Measurements from ENCODE around the gene GNG11.

Gene GNG11

GRCh38 chr7:93894426-93894825 lies 27.1 kb upstream of the GNG11 start (continued):
- TF ChIP-seq ZSCAN18 (tag by site-specific recombination; IDR thresholded peaks at IDR 0.05) (no peak), ZNF132 (tag by site-specific recombination; IDR thresholded peaks at IDR 0.05; ENCODE audit: borderline replicate concordance) (no peak)

GRCh38 chr7:93894966-93895640 lies 26.4 kb upstream of the GNG11 start:
- no peaks in the 10 kb centered on the region for H3K36me3 ChIP-seq (ENCODE audit: control insufficient read depth in 2 of 2, insufficient read depth in 1 of 2, low read length in 2 of 2)
- TF ChIP-seq ZBTB48 (tag by site-specific recombination; IDR thresholded peaks at IDR 0.05) (no peak), MZF1 (tag by site-specific recombination; IDR thresholded peaks at IDR 0.05; ENCODE audit: borderline replicate concordance) (no peak), AEBP2 (tag by site-specific recombination; IDR thresholded peaks at IDR 0.05; ENCODE audit: borderline replicate concordance) (no peak), ZNF692 (tag by site-specific recombination; IDR thresholded peaks at IDR 0.05) (no peak), ZBTB49 (tag by site-specific recombination; IDR thresholded peaks at IDR 0.05; ENCODE audit: low read depth) (no peak), ZNF133 (tag by site-specific recombination; IDR thresholded peaks at IDR 0.05) (no peak), ZFP69B (tag by site-specific recombination; IDR thresholded peaks at IDR 0.05) (no peak), ZBTB21 (tag by site-specific recombination; IDR thresholded peaks at IDR 0.05) (no peak), ZNF549 (tag by site-specific recombination; IDR thresholded peaks at IDR 0.05) (no peak), ZNF423 (tag by site-specific recombination; IDR thresholded peaks at IDR 0.05) (no peak), ZNF341 (tag by site-specific recombination; IDR thresholded peaks at IDR 0.05; ENCODE audit: low read depth) (no peak), ZNF157 (tag by site-specific recombination; IDR thresholded peaks at IDR 0.05) (no peak), ZNF670 (tag by site-specific recombination; IDR thresholded peaks at IDR 0.05; ENCODE audit: low read depth) (no peak), ZNF10 (tag by site-specific recombination; IDR thresholded peaks at IDR 0.05) (no peak), OSR2 (tag by site-specific recombination; IDR thresholded peaks at IDR 0.05) (no peak), ZBTB6 (tag by site-specific recombination; IDR thresholded peaks at IDR 0.05) (no peak)
- H3K4me1 ChIP-seq (ENCODE audit: control insufficient read depth, insufficient read depth, low read length) = no peaks in the 10 kb centered on the region
- H3K27ac ChIP-seq (ENCODE audit: extremely low read depth, low read depth, low read length) = no peak overlapping the region
- H3K9me3 ChIP-seq (ENCODE audit: control insufficient read depth, insufficient read depth, low read depth, low read length) = no peaks in the 10 kb centered on the region
- ChIA-PET POLR2A (no interaction called here), CTCF (interaction anchor here (0.6 to 1.0 kb wide), 2 partner anchors 24 to 192 kb away, joined by 3 read pairs; no protein-coding TSS in a partner anchor)
- no peak overlapping the region for H3K4me3 ChIP-seq (ENCODE audit: low read depth, low read length)
